A549 (cell line): ENCODE measurements around the gene KCNK3. TPM values are rescaled to one million over a fixed set of nuclear protein-coding genes. Genes with fewer than 3 reads are reported as not detected.
A peak's percentile ranks its signal among the peaks of the same experiment; 100 is the strongest.

Experiments used
- ATAC-seq, 2 experiments: fragments of 200-7000 bp in 1 of 2; fragments of >200 bp in 1 of 2; cut with Nextera tagmentation in 1 of 2; cut with Tn5 transposase in 1 of 2; 3 replicates each; pipeline versions ENCODE4 v1.8.0 to v1.9.1; 2018 to 2020; ENCODE audit warnings: mild to moderate bottlenecking in 1 of 2, moderate library complexity in 1 of 2
- CTCF ChIA-PET: fragments of 300-600 bp; sonication (Branson Sonifier 250); formaldehyde crosslinking; extraction: SDS; loops from one replicate; lab custom pipeline; 2021; ENCODE audit warnings: antibody characterized with exemption, inconsistent platforms; lab: Yijun Ruan, JAX
- POLR2A ChIA-PET: fragments of 350-600 bp; formaldehyde crosslinking; extraction: SDS; loops from one replicate; lab custom pipeline; 2021; ENCODE audit warnings: antibody characterized with exemption, inconsistent platforms; lab: Yijun Ruan, JAX
- DNase-seq, 2 experiments: peaks; one replicate each; pipeline versions ENCODE4 v3.0.0 to v3.0.0-alpha.2; 2011 to 2016; ENCODE audit warnings: low read depth in 1 of 2, low spot score in 1 of 2
- FAIRE-seq: peaks from 2 replicates; lab custom pipeline; 2011; peaks lifted over from hg19 to GRCh38; lab: Jason Lieb, UNC
- H3K27ac ChIP-seq, 2 experiments: fragments of >200 bp; sonication (Bioruptor Twin); formaldehyde crosslinking; 3 replicates each; pipeline ENCODE4 v1.5.1; 2016 to 2017
- H3K4me1 ChIP-seq: fragments of >200 bp; sonication (Bioruptor Twin); formaldehyde crosslinking; 3 replicates; pipeline ENCODE4 v1.6.1; 2016
- H3K4me2 ChIP-seq: fragments of >200 bp; sonication (Bioruptor Twin); formaldehyde crosslinking; 3 replicates; pipeline ENCODE4 v1.6.1; 2016
- H3K4me3 ChIP-seq: fragments of >200 bp; sonication (Bioruptor Twin); formaldehyde crosslinking; 3 replicates; pipeline ENCODE4 v1.5.1; 2016
- H3K9me3 ChIP-seq: fragments of >200 bp; sonication (Bioruptor Twin); formaldehyde crosslinking; 3 replicates; pipeline ENCODE4 v1.6.1; 2016
- BHLHE40 ChIP-seq: IDR thresholded peaks from 2 replicates; pipeline ENCODE4 v1.6.1; 2012; ENCODE audit warnings: low read depth, low read length, inconsistent platforms
- CHD2 ChIP-seq: fragments of 150-350 bp; IDR thresholded peaks from 2 replicates; pipeline ENCODE4 v1.6.1; 2014; ENCODE audit warnings: low read length; ENCODE audit not compliant: partially characterized antibody
- EHMT2 ChIP-seq: fragments of 200-600 bp; sonication (generic); IDR thresholded peaks from 2 replicates; pipeline ENCODE4 v1.6.1; 2016; ENCODE audit warnings: antibody characterized with exemption, low read depth, mild to moderate bottlenecking, moderate library complexity
- ESRRA ChIP-seq: fragments of 150-350 bp; IDR thresholded peaks from 2 replicates; pipeline ENCODE4 v1.6.1; 2014; ENCODE audit warnings: mild to moderate bottlenecking, low read length, borderline replicate concordance
- FOSB ChIP-seq: fragments of 250-450 bp; sonication (Bioruptor Pico); IDR thresholded peaks from 2 replicates; pipeline ENCODE4 v1.5.0; 2020; ENCODE audit warnings: mild to moderate bottlenecking, moderate library complexity
- FOSL2 ChIP-seq, 2 experiments: fragments of 450-650 bp in 1 of 2; fragments of >200 bp in 1 of 2; sonication (Bioruptor Twin) in 1 of 2; formaldehyde crosslinking; IDR thresholded peaks; 2 replicates each; pipeline versions ENCODE4 v1.5.0 to v1.6.1; 2016 to 2020; ENCODE audit warnings: mild to moderate bottlenecking in 1 of 2, moderate library complexity in 1 of 2
- HOXB13 ChIP-seq: fragments of 250-450 bp; sonication (Bioruptor Pico); IDR thresholded peaks from 2 replicates; pipeline ENCODE4 v1.5.0; 2020; ENCODE audit warnings: low read depth, mild to moderate bottlenecking, moderate library complexity
- HOXB5 ChIP-seq: fragments of 250-450 bp; sonication (Bioruptor Pico); IDR thresholded peaks from 2 replicates; pipeline ENCODE4 v1.5.0; 2020; ENCODE audit warnings: mild to moderate bottlenecking, moderate library complexity
- MAFK ChIP-seq: fragments of 450-650 bp; IDR thresholded peaks from 2 replicates; pipeline ENCODE4 v1.6.1; 2014; ENCODE audit not compliant: partially characterized antibody
- MAZ ChIP-seq: fragments of 150-350 bp; IDR thresholded peaks from 2 replicates; pipeline ENCODE4 v1.6.1; 2014; ENCODE audit warnings: antibody characterized with exemption, low read depth, low read length, borderline replicate concordance
- NPAS2 ChIP-seq: fragments of 250-450 bp; sonication (Bioruptor Pico); IDR thresholded peaks from 2 replicates; pipeline ENCODE4 v1.8.0; 2022; ENCODE audit warnings: mild to moderate bottlenecking, moderate library complexity, borderline replicate concordance
- RAD21 ChIP-seq, 2 experiments: fragments of >200 bp in 1 of 2; sonication (Bioruptor Twin) in 1 of 2; formaldehyde crosslinking in 1 of 2; IDR thresholded peaks in 1 of 2; conservative IDR thresholded peaks in 1 of 2; 2 replicates in 1 of 2; 3 replicates in 1 of 2; pipeline ENCODE4 v1.6.1; 2012 to 2018; ENCODE audit warnings: inconsistent platforms in 1 of 2
- RCOR1 ChIP-seq: fragments of 150-350 bp; IDR thresholded peaks from 2 replicates; pipeline ENCODE4 v1.6.1; 2014; ENCODE audit warnings: antibody characterized with exemption, low read length, low read depth
- RNF2 ChIP-seq: fragments of 200-600 bp; sonication (generic); IDR thresholded peaks from 2 replicates; pipeline ENCODE4 v1.6.1; 2016; ENCODE audit warnings: low read depth, mild to moderate bottlenecking, antibody characterized with exemption, moderate library complexity, borderline replicate concordance
- SMC3 ChIP-seq: fragments of >200 bp; sonication (Bioruptor Twin); formaldehyde crosslinking; IDR thresholded peaks from 3 replicates; pipeline ENCODE4 v1.6.1; 2018; ENCODE audit warnings: inconsistent platforms
- TFCP2L1 ChIP-seq: fragments of 250-450 bp; sonication (Bioruptor Pico); IDR thresholded peaks from 2 replicates; pipeline ENCODE4 v1.5.0; 2021; ENCODE audit warnings: mild to moderate bottlenecking
- WGBS: methylation state at CpG from one replicate; pipeline ENCODE4 v1.1.6; 2017; ENCODE audit errors: missing lambda C conversion rate; 5-methylcytosine and 5-hydroxymethylcytosine counted together
- polyA plus RNA-seq, 4 experiments: library from polyadenylated mRNA; depleted of rRNA in 3 of 4; stranded (reverse); fragments of >200 nt; fragmentation: RNase III in 1 of 4; extraction: RNeasy Plus Mini Kit Qiagen cat#74134 plus additional on column Dnase treatment in 1 of 4; gene quantifications; 2 replicates in 3 of 4; 3 replicates in 1 of 4; pipeline ENCODE4 v1.2.3, GENCODE V29; 2011 to 2017
- TF ChIP-seq, protein P1 (sequence below): fragments of 250-450 bp; sonication (Bioruptor Pico); IDR thresholded peaks from 2 replicates; pipeline ENCODE4 v1.5.0; 2021; ENCODE audit warnings: mild to moderate bottlenecking, moderate library complexity, borderline replicate concordance
- TF ChIP-seq, protein P2 (sequence below): IDR thresholded peaks from 2 replicates; pipeline ENCODE4 v1.6.1; 2012; ENCODE audit warnings: low read depth, borderline replicate concordance
- TF ChIP-seq, protein P3 (sequence below): IDR thresholded peaks from 2 replicates; pipeline ENCODE4 v1.6.1; 2012
- TF ChIP-seq, protein P4 (sequence below): fragments of 150-350 bp; IDR thresholded peaks from 2 replicates; pipeline ENCODE4 v1.6.1; 2014; ENCODE audit warnings: low read depth, mild to moderate bottlenecking, low read length
- TF ChIP-seq, protein P5 (sequence below): fragments of 200-600 bp; sonication (generic); IDR thresholded peaks from 2 replicates; pipeline ENCODE4 v1.6.1; 2016; ENCODE audit warnings: antibody characterized with exemption, mild to moderate bottlenecking, moderate library complexity

KCNK3 gene
- polyA plus RNA-seq, 2 of the 4 experiments (the other 2 are of a cell fraction): 2.4 to 2.8 TPM

DNA sequence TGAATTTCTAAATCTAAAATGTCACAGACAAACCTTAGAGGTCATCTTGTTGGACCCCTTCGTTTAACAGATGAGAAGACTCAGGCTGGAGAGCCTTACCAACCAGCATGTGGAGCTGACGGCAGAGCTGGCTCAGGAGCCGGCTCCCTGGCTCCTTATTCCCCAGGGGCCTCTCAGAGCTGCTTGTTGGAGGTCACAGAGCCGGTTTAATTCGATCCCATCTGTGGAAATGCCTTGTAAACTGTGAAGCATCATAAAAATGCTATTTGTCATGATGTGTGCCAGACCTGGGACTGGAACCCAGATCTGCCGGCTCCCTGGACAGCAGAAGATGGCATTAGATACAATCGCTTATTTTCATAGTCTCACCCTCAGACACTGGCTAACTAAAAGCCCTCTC is 43.2 kb upstream of the KCNK3 start:
- Histone ChIP-seq H3K9me3 (no peaks in the 10 kb centered on the region), H3K4me1 (no peaks in the 10 kb centered on the region), H3K4me2 (no peak overlapping the region), H3K4me3 (no peak overlapping the region), H3K27ac (no peak overlapping the region)
- FAIRE-seq (no peak), DNase-seq (no peak), ATAC-seq (no peak)
- TF ChIP-seq ESRRA: no peak
- POLR2A ChIA-PET: no interaction called here
- 52% methylated on average over 7 of the region's 7 CpGs for WGBS
- CTCF ChIA-PET: interaction anchor here (0.9 to 6.6 kb wide), 3 partner anchors 11 to 147 kb away, joined by 3 to 39 read pairs (median 4); no protein-coding TSS in a partner anchor

DNA sequence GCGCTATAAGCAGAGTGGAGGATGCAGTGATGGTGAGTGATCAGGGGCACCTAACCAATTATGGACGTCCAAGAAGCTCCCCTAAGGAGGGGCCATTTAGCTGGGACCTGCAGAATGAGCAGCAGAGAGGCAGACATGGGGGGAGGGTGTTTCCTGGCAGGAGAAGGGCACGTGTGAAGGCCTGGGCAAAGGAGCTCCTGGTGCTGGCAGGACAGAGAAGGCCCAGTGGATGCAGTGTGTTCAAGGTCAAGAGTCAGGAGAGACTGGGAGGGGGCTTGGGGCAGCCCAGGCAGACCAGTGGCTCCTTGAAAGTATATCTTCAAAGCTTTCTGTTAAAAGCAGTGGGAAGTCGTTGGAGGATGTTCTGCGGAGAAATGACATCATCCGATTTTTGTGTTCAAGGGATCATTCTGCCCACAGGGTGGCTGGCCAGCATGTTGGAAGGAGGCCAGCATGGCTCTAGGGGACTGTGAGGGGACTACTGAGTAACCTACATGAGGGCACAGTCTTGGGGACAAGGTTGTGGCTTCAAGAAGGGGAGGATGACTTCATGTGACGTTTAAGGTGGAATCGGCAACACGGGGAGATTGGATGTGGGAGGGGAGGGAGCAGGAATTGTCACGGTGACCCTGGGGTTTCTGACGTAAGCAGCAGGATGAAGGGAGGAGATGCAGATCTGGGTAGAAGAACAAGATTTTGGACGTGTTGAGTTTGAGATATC is 42.4 kb upstream of the KCNK3 start:
- no peaks in the 10 kb centered on the region for H3K4me1 ChIP-seq
- POLR2A ChIA-PET: no interaction called here
- no peak overlapping the region for H3K4me3 ChIP-seq
- no peak for DNase-seq
- ATAC-seq: no peak
- CTCF ChIA-PET: interaction anchor here (0.9 to 6.6 kb wide), 7 partner anchors 9 to 147 kb away, joined by 3 to 39 read pairs (median 4); partner anchors contain the start of gene CIB4
- TF ChIP-seq HOXB13 (no peak), BHLHE40 (no peak), RNF2 (no peak), FOSB (CRISPR knock-in tag) (no peak), FOSL2 (IDR thresholded peaks at IDR 0.05) (no peak), FOSL2 (CRISPR knock-in tag; IDR thresholded peaks at IDR 0.05) (no peak), SMC3 (no peak), RAD21 (conservative IDR thresholded peaks at IDR 0.05 in 1 of 2, IDR thresholded peaks at IDR 0.05 in 1 of 2) (no peak), EHMT2 (no peak), CHD2 (no peak), MAFK (no peak), MAZ (no peak)
- TF ChIP-seq, protein P1, sequence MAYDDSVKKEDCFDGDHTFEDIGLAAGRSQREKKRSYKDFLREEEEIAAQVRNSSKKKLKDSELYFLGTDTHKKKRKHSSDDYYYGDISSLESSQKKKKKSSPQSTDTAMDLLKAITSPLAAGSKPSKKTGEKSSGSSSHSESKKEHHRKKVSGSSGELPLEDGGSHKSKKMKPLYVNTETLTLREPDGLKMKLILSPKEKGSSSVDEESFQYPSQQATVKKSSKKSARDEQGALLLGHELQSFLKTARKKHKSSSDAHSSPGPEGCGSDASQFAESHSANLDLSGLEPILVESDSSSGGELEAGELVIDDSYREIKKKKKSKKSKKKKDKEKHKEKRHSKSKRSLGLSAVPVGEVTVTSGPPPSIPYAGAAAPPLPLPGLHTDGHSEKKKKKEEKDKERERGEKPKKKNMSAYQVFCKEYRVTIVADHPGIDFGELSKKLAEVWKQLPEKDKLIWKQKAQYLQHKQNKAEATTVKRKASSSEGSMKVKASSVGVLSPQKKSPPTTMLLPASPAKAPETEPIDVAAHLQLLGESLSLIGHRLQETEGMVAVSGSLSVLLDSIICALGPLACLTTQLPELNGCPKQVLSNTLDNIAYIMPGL (CRISPR knock-in tag): no peak
- TF ChIP-seq, protein P2, sequence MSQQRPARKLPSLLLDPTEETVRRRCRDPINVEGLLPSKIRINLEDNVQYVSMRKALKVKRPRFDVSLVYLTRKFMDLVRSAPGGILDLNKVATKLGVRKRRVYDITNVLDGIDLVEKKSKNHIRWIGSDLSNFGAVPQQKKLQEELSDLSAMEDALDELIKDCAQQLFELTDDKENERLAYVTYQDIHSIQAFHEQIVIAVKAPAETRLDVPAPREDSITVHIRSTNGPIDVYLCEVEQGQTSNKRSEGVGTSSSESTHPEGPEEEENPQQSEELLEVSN: no peak
- TF ChIP-seq, protein P3, sequence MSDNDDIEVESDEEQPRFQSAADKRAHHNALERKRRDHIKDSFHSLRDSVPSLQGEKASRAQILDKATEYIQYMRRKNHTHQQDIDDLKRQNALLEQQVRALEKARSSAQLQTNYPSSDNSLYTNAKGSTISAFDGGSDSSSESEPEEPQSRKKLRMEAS: no peak
- H3K9me3 ChIP-seq: no peaks in the 10 kb centered on the region
- 64% methylated on average over 12 of the region's 12 CpGs for WGBS
- no peak for FAIRE-seq
- no peak overlapping the region for H3K27ac ChIP-seq
- H3K4me2 ChIP-seq: no peak overlapping the region

DNA sequence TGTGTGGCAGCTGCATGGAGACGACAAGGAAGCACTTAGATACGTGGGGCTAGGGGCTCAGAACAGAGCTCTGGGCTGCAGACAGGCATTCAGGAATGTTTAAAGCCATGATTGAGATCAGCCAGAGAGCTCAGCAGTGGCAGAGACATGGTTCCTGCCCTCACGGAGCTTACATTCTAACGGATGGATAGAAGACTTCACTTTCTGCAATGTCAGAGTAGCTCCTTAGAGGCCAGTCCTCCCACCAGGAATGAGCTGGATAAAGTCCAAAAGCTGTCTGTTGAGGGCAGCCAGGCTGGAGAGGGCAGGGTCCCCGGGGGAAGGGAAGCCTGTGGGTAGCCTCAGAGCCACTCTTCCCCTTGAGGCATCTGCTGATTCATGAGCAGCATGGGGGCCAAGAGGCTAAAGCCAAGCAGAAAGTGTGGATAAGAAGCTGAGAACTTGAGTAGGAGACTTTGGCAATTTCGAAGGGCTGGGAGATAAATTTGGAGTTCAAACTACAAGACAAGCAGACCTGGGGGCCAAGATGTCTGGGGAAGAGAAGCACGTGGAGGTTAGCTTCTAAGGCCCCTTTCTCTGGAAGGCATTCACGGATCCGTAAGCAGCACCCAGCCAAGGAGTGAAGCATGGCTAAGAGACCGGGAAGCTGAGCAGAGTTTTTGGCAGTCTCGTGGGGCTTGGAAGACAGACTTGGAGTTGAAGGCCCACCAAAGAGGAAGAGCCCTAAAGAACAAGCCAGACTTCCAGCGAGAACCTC is 41.6 kb upstream of the KCNK3 start:
- Histone ChIP-seq H3K4me1 (no peaks in the 10 kb centered on the region), H3K9me3 (no peaks in the 10 kb centered on the region), H3K4me2 (no peak overlapping the region), H3K27ac (peak overlapping the region in 1 of 2 experiments; percentile 24; a peak in 1 of 6 replicates), H3K4me3 (no peak overlapping the region)
- WGBS: 59% methylated on average over 12 of the region's 12 CpGs
- TF ChIP-seq SMC3: no peak
- TF ChIP-seq HOXB5 (CRISPR knock-in tag): no peak
- TF ChIP-seq RCOR1: no peak
- TF ChIP-seq, protein P4, sequence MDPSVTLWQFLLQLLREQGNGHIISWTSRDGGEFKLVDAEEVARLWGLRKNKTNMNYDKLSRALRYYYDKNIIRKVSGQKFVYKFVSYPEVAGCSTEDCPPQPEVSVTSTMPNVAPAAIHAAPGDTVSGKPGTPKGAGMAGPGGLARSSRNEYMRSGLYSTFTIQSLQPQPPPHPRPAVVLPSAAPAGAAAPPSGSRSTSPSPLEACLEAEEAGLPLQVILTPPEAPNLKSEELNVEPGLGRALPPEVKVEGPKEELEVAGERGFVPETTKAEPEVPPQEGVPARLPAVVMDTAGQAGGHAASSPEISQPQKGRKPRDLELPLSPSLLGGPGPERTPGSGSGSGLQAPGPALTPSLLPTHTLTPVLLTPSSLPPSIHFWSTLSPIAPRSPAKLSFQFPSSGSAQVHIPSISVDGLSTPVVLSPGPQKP: no peak
- TF ChIP-seq NPAS2 (CRISPR knock-in tag): no peak
- TF ChIP-seq FOSB (CRISPR knock-in tag): no peak
- TF ChIP-seq, protein P5, sequence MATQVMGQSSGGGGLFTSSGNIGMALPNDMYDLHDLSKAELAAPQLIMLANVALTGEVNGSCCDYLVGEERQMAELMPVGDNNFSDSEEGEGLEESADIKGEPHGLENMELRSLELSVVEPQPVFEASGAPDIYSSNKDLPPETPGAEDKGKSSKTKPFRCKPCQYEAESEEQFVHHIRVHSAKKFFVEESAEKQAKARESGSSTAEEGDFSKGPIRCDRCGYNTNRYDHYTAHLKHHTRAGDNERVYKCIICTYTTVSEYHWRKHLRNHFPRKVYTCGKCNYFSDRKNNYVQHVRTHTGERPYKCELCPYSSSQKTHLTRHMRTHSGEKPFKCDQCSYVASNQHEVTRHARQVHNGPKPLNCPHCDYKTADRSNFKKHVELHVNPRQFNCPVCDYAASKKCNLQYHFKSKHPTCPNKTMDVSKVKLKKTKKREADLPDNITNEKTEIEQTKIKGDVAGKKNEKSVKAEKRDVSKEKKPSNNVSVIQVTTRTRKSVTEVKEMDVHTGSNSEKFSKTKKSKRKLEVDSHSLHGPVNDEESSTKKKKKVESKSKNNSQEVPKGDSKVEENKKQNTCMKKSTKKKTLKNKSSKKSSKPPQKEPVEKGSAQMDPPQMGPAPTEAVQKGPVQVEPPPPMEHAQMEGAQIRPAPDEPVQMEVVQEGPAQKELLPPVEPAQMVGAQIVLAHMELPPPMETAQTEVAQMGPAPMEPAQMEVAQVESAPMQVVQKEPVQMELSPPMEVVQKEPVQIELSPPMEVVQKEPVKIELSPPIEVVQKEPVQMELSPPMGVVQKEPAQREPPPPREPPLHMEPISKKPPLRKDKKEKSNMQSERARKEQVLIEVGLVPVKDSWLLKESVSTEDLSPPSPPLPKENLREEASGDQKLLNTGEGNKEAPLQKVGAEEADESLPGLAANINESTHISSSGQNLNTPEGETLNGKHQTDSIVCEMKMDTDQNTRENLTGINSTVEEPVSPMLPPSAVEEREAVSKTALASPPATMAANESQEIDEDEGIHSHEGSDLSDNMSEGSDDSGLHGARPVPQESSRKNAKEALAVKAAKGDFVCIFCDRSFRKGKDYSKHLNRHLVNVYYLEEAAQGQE: no peak
- TF ChIP-seq TFCP2L1: no peak
- DNase-seq (no peak), ATAC-seq (no peak), FAIRE-seq (no peak)
- ChIA-PET CTCF (interaction anchor here (0.6 to 6.6 kb wide), 9 partner anchors 9 to 309 kb away, joined by 3 to 39 read pairs (median 4); partner anchors contain the start of gene CIB4), POLR2A (no interaction called here)
